ENCODE results near the gene RABGAP1L. TPM values are rescaled to one million over a fixed set of nuclear protein-coding genes. Genes with fewer than 3 reads are reported as not detected.
A peak's percentile ranks its signal among the peaks of the same experiment; 100 is the strongest.

RABGAP1L gene
- total RNA-seq, 1 experiment from 2014 or later = 29.3 TPM

- no peak for TF ChIP-seq ZBTB33 (IDR thresholded peaks at IDR 0.05; ENCODE audit: extremely low read depth, insufficient replicate concordance, low read length)
These were observed 526.9 kb downstream of the RABGAP1L start (continued) for GRCh38 chr1:174686213-174686612.

GRCh38 chr1:174689524-174689923, 530.2 kb downstream of the RABGAP1L start:
- BruUV-seq (replicated peaks) = no TSS peak
- H3K4me2 ChIP-seq (ENCODE audit: low read length) = 0 out of 2 replicates have a peak overlapping the region, but pooled peaks have one; percentile 9
- ATAC-seq (no peak), DNase-seq (ENCODE audit: low read depth, low spot score) (no peak)
- no peaks in the 10 kb centered on the region for H3K9me2 ChIP-seq (ENCODE audit: insufficient read depth)
- H4K20me1 ChIP-seq (ENCODE audit: insufficient read depth) = no peaks in the 10 kb centered on the region
- no peak overlapping the region for H3K9ac ChIP-seq (ENCODE audit: low read length)
- POLR2A ChIA-PET = no interaction called here
- TF ChIP-seq ZFX (IDR thresholded peaks at IDR 0.05) (no peak), CBX3 (IDR thresholded peaks at IDR 0.05; ENCODE audit: low read depth) (no peak), ZNF274 (IDR thresholded peaks at IDR 0.05; ENCODE audit: low read depth, low read length) (no peak), EGR1 (IDR thresholded peaks at IDR 0.05; ENCODE audit: low read depth) (no peak), POLR2AphosphoS5 (IDR thresholded peaks at IDR 0.05; ENCODE audit: low read depth, low read length) (no peak), SRF (IDR thresholded peaks at IDR 0.05; ENCODE audit: low read depth) (no peak), CEBPB (IDR thresholded peaks at IDR 0.05; ENCODE audit: low read depth) (no peak), POLR2A (IDR thresholded peaks at IDR 0.05; ENCODE audit: borderline replicate concordance, extremely low read depth, insufficient read depth, insufficient read length) (no peak)
- TF ChIP-seq, protein P1, sequence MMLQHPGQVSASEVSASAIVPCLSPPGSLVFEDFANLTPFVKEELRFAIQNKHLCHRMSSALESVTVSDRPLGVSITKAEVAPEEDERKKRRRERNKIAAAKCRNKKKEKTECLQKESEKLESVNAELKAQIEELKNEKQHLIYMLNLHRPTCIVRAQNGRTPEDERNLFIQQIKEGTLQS (IDR thresholded peaks at IDR 0.05) = no peak
- H3K79me2 ChIP-seq (ENCODE audit: insufficient read depth, low read length) = no peaks in the 10 kb centered on the region
- no peaks in the 10 kb centered on the region for H3K9me3 ChIP-seq (ENCODE audit: control insufficient read depth in 1 of 2, insufficient read depth in 1 of 2, low read depth in 1 of 2, low read length in 2 of 2)
- H3K4me1 ChIP-seq (ENCODE audit: control insufficient read depth in 1 of 2, insufficient read depth in 2 of 2, low read length in 2 of 2) = peaks cover 4 to 11% of the 10 kb centered on the region in 2 experiments; a peak in 2 of 4 replicates
- H3K36me3 ChIP-seq (ENCODE audit: control insufficient read depth in 1 of 2, insufficient read depth in 2 of 2, low read length in 2 of 2) = no peaks in the 10 kb centered on the region
- no peaks in the 10 kb centered on the region for H3K27me3 ChIP-seq (ENCODE audit: insufficient read depth, low read length)
- RAD21 ChIA-PET (ENCODE audit: low non-redundant PET in 1 of 2, low total read pairs in 2 of 2, uncharacterized antibody in 2 of 2, unreplicated experiment in 2 of 2) = no interaction called here
- no peak overlapping the region for H3K4me3 ChIP-seq (replicated peaks in 1 of 2; ENCODE audit: low read depth in 1 of 2, low read length in 2 of 2)
- CTCF ChIA-PET = no interaction called here
- no peak overlapping the region for H3K27ac ChIP-seq (ENCODE audit: low read depth, low read length)
- intact Hi-C loops (cut with micrococcal nuclease) = no loop called here
- no peak overlapping the region for H2AFZ ChIP-seq (ENCODE audit: low read depth, low read length, poor library complexity, severe bottlenecking)

Measured in HCT116 (cell line).